Upper lobe of left lung (tissue), 4 donors: ENCODE measurements around the gene TMEM131L.

Source experiments
- CTCF ChIP-seq, 6 experiments: fragments of 450-650 bp in 4 of 6; fragments of 200-600 bp in 2 of 6; sonication (generic) in 2 of 6; IDR thresholded peaks; one replicate each; pipeline ENCODE4 v1.5.1; 2016 to 2019; ENCODE audit warnings: antibody characterized with exemption in 6 of 6
- POLR2A ChIP-seq, 4 donors: fragments of 450-650 bp; IDR thresholded peaks; one replicate each; pipeline ENCODE4 v1.5.1; 2016 to 2017; ENCODE audit warnings: antibody characterized with exemption in 4 of 4, mild to moderate bottlenecking in 2 of 4

- no peak for TF ChIP-seq POLR2A (IDR thresholded peaks at IDR 0.05)
- TF ChIP-seq CTCF (IDR thresholded peaks at IDR 0.05) = no peak
Measured at GRCh38 chr4:153521478-153521877, 55.3 kb downstream of the TMEM131L start.
